ENCODE measurements around the gene TP53RK.

Gene TP53RK

DNA sequence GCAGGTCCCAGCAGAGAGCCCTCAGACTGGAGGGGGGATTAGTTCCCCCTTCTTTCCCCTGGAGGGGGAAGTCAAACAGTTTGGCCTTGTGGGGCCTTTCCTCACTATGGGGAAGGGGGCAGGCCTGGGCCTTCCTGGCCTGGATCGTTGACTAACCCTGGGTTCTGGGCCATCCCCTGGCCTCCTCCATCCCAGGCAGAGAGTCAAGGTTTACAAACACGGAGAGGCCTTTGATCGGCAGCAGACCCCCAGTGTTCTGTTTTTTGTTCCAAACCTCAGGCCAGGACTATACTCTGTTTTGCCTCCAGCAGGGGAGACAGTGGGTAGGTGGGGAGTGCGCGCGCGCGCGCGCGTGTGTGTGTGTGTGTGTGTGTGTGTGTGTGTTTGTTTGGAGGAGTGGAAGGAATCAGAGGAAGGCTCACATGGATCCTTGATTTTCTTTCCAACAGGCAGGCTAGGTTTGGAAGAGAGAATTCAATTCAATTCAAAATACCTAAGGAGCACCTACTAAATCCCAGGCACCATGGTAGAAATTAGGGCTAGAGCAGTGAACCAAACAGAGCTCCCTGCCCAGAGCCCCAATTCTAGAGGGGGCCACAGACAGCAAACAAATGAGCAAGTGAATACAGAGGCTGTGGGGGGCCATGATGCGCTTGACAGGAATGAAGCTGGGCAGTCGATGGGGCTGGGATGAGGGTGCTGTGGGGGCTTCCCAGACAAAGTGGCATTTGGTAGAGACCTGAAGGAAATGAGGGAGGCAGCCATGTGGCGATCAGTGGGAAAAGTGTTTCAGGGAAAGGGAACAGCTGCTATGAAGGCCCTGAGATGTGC is 14.8 kb downstream of the TP53RK start:
- no peaks in the 10 kb centered on the region for H3K9me3 ChIP-seq (ENCODE audit: insufficient read depth, low read depth, low read length)
- H4K20me1 ChIP-seq (ENCODE audit: insufficient read depth, low read length, poor library complexity, severe bottlenecking) = no peaks in the 10 kb centered on the region
- no peak overlapping the region for H3K4me3 ChIP-seq (ENCODE audit: low read length, poor library complexity, severe bottlenecking)
- no peaks in the 10 kb centered on the region for H3K27me3 ChIP-seq (ENCODE audit: insufficient read depth, low read length, poor library complexity, severe bottlenecking)
- H3K36me3 ChIP-seq (ENCODE audit: insufficient read depth, low read length) = no peaks in the 10 kb centered on the region
- H3K9ac ChIP-seq (ENCODE audit: low read depth, low read length, poor library complexity, severe bottlenecking) = no peak overlapping the region
- no peak overlapping the region for H3K4me2 ChIP-seq (ENCODE audit: low read depth, low read length, poor library complexity, severe bottlenecking)
- no peaks in the 10 kb centered on the region for H3K4me1 ChIP-seq (ENCODE audit: insufficient read depth, low read length, poor library complexity, severe bottlenecking)
- H3K9me2 ChIP-seq (replicated peaks; ENCODE audit: low read depth, low read length) = no peaks in the 10 kb centered on the region
- TF ChIP-seq EZH2phosphoT487 (IDR thresholded peaks at IDR 0.05; ENCODE audit: borderline replicate concordance) (no peak), CTCF (conservative IDR thresholded peaks at IDR 0.05; ENCODE audit: low read length) (no peak)
- H2AFZ ChIP-seq (ENCODE audit: low read length) = no peak overlapping the region
- H3F3A ChIP-seq (ENCODE audit: low read depth) = no peaks in the 10 kb centered on the region
- H3K79me2 ChIP-seq (ENCODE audit: insufficient read depth, low read length) = no peaks in the 10 kb centered on the region

DNA sequence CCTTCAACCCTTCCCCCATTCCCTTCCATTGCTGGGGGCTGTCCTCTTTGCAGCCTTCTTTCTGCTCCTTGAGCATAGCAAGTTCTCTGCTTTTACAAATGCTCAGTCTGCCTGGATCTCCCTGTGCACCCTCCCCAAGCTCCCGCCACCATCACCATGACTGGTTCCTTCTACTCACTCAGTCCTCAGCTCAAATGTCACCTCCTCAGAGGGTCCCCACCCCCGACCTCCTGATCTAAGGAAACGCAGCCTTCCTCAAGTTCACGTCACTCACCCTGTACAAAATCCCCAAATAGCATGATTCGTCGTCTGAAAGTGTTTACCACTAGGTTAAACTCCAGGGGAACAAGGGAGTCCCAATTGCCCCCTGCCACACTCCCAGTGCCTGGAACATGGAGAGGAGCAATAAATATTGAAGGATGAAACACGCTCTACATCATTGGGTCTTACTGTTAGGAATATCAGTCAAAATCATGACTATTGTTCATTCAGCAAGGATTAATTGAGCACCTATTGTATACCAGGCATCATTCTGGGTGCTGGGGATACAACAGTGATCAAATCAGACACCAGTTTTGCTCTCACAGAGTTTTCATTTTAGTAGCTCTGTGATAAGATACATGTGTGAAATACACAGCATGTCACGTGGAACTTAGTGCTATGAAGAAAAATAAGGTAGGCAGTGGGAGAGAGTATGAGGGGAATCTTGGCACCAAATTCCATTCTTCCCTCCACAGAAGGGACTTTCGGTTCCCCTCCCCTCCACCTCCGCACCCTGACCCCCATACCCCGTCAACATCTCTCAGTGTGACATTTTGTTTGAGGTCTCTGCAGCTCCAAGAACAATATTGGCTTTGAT is 15.6 kb downstream of the TP53RK start:
- no peak overlapping the region for H3K4me3 ChIP-seq (ENCODE audit: low read length, poor library complexity, severe bottlenecking)
- no peak overlapping the region for H3K9ac ChIP-seq (ENCODE audit: low read depth, low read length, poor library complexity, severe bottlenecking)
- no peak for TF ChIP-seq CTCF (conservative IDR thresholded peaks at IDR 0.05; ENCODE audit: low read length)
- TF ChIP-seq EZH2phosphoT487 (IDR thresholded peaks at IDR 0.05; ENCODE audit: borderline replicate concordance) = no peak

DNA sequence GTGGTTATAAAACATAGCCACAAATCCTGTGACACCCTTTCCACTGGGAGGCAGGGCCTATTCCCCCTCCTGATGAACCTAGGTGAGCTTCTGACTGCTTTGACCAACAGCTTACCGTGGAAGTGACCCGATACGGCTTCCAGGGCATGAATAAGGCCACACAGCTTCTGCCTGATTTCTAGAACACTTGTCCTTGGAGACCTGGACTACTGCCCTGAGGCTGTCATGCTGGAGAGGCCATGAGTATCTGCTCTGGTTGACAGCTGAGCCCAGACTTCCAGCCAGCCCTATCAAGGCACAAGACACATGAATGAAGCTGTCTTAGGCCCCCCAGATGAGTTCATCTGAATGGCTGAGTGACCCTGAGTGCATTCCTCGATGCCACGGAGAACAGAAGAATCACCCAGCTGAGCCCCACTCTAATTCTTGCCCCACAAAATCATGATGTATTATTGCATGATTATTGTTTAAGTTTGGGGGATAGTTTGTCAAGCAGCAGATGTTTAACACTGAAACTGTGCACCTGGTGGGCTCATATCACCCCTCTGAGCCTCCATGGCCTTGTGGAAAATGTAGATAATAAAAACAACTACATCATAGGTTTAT is 16.6 kb downstream of the TP53RK start:
- H3K9me3 ChIP-seq (ENCODE audit: insufficient read depth, low read depth, low read length) = no peaks in the 10 kb centered on the region
- no peaks in the 10 kb centered on the region for H3K36me3 ChIP-seq (ENCODE audit: insufficient read depth, low read length)
- H3K4me2 ChIP-seq (ENCODE audit: low read depth, low read length, poor library complexity, severe bottlenecking) = no peak overlapping the region
- no peaks in the 10 kb centered on the region for H3F3A ChIP-seq (ENCODE audit: low read depth)
- no peak overlapping the region for H3K4me3 ChIP-seq (ENCODE audit: low read length, poor library complexity, severe bottlenecking)
- H3K4me1 ChIP-seq (ENCODE audit: insufficient read depth, low read length, poor library complexity, severe bottlenecking) = no peaks in the 10 kb centered on the region
- H3K79me2 ChIP-seq (ENCODE audit: insufficient read depth, low read length) = no peaks in the 10 kb centered on the region
- H4K20me1 ChIP-seq (ENCODE audit: insufficient read depth, low read length, poor library complexity, severe bottlenecking) = no peaks in the 10 kb centered on the region
- TF ChIP-seq CTCF (conservative IDR thresholded peaks at IDR 0.05; ENCODE audit: low read length) = no peak
- no peak for TF ChIP-seq EZH2phosphoT487 (IDR thresholded peaks at IDR 0.05; ENCODE audit: borderline replicate concordance)
- no peaks in the 10 kb centered on the region for H3K9me2 ChIP-seq (replicated peaks; ENCODE audit: low read depth, low read length)
- H3K9ac ChIP-seq (ENCODE audit: low read depth, low read length, poor library complexity, severe bottlenecking) = no peak overlapping the region
- H3K27me3 ChIP-seq (ENCODE audit: insufficient read depth, low read length, poor library complexity, severe bottlenecking) = no peaks in the 10 kb centered on the region
- H2AFZ ChIP-seq (ENCODE audit: low read length) = no peak overlapping the region

More for the DNA sequence above, 15.6 kb downstream of the TP53RK start:
- no peaks in the 10 kb centered on the region for H3F3A ChIP-seq (ENCODE audit: low read depth)
- no peaks in the 10 kb centered on the region for H3K27me3 ChIP-seq (ENCODE audit: insufficient read depth, low read length, poor library complexity, severe bottlenecking)
- H3K79me2 ChIP-seq (ENCODE audit: insufficient read depth, low read length) = no peaks in the 10 kb centered on the region
- no peaks in the 10 kb centered on the region for H3K9me2 ChIP-seq (replicated peaks; ENCODE audit: low read depth, low read length)
- no peaks in the 10 kb centered on the region for H3K4me1 ChIP-seq (ENCODE audit: insufficient read depth, low read length, poor library complexity, severe bottlenecking)
- no peak overlapping the region for H3K4me2 ChIP-seq (ENCODE audit: low read depth, low read length, poor library complexity, severe bottlenecking)
- no peaks in the 10 kb centered on the region for H3K9me3 ChIP-seq (ENCODE audit: insufficient read depth, low read depth, low read length)
- H4K20me1 ChIP-seq (ENCODE audit: insufficient read depth, low read length, poor library complexity, severe bottlenecking) = no peaks in the 10 kb centered on the region
- no peak overlapping the region for H2AFZ ChIP-seq (ENCODE audit: low read length)
- H3K36me3 ChIP-seq (ENCODE audit: insufficient read depth, low read length) = no peaks in the 10 kb centered on the region
